ENCODE measurements around the gene SEC31B.
A peak's percentile ranks its signal among the peaks of the same experiment; 100 is the strongest.

The SEC31B gene

DNA sequence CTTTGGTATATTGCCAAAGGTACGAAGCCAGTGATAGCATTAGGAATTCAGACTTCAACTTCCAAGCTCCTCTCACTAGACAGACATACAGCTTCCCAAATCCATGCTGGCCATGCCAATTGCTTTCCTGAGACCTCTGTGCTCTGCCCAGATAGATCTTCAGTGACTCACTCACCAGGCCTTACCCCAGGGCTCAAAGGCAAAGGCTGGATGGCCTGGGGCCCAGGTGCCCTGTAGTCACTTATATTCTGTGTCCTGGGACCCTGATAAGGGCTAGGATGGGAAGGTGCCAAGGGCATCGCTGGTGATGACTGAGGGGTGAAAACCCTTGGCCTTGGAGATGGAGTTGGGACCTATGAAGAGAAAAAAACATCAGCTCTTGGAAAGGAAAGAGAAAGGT lies 29.1 kb downstream of the SEC31B start:
- DNase-seq = no peak

- no peak for DNase-seq
These were observed 30.3 kb downstream of the SEC31B start for GRCh38 chr10:100489396-100489795.

DNA sequence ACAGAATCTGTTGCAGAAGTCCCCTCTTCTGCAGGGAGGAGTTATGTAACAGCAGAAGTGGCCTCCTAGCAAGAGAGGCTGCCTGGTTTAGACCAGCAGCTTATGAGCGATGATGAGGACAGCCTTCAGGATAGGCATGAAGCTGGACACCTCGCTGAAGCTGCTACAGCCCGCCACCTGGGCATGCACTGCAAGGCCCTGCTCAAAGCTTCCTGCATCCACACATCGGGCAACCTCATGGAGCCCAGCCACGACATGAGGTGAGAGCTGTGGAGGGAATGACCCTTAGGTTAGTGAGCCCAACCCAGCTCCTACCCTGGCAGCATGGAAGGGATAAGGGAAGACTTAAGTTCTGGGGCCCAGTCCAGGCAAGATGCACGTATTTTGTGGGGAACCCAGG lies 32.1 kb downstream of the SEC31B start:
- DNase-seq = no peak

GRCh38 chr10:100485801-100486495 lies 33.7 kb downstream of the SEC31B start:
- no peak for DNase-seq

- DNase-seq = no peak
These were observed 34.3 kb downstream of the SEC31B start for GRCh38 chr10:100485366-100485765.

- no peak for DNase-seq
These were observed 35.6 kb downstream of the SEC31B start for GRCh38 chr10:100483876-100484666.

GRCh38 chr10:100482834-100483185 lies 36.9 kb downstream of the SEC31B start:
- no peak for DNase-seq

DNA sequence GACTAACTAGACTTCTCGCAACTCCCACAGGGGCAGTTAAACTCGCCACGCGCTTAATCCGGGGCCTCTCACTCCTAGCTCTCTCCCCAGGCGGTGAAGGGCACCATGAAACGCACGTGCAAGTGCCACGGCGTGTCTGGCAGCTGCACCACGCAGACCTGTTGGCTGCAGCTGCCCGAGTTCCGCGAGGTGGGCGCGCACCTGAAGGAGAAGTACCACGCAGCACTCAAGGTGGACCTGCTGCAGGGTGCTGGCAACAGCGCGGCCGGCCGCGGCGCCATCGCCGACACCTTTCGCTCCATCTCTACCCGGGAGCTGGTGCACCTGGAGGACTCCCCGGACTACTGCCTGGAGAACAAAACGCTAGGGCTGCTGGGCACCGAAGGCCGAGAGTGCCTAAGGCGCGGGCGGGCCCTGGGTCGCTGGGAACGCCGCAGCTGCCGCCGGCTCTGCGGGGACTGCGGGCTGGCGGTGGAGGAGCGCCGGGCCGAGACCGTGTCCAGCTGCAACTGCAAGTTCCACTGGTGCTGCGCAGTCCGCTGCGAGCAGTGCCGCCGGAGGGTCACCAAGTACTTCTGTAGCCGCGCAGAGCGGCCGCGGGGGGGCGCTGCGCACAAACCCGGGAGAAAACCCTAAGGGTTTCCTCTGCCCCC lies 37.4 kb downstream of the SEC31B start:
- DNase-seq = peak; percentile 91

GRCh38 chr10:100481462-100482081 lies 38.1 kb downstream of the SEC31B start:
- DNase-seq = peak; percentile 95

DNA sequence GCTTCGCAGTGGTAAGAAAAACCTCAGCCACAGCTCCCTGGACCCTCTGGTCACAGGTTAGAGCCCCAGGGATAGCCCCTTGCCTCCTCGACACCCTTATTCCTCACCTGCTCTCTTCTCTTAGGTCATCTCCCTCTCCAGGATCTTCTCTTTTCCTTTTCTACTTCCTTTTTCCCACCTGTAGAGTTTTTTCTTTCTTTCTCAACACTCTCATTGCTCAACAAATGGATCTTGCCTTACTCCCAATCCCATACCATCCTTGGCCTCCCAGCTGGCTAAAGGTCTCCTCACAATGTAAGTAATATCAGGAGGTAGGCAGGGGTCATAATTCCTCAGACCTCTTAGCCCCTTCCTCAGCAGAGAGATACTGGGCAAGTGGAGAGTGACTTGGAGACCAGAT lies 39.7 kb downstream of the SEC31B start:
- DNase-seq = no peak

GRCh38 chr10:100479037-100479436 lies 40.6 kb downstream of the SEC31B start:
- DNase-seq = no peak

GRCh38 chr10:100477970-100478369 lies 41.7 kb downstream of the SEC31B start:
- DNase-seq = no peak

DNA sequence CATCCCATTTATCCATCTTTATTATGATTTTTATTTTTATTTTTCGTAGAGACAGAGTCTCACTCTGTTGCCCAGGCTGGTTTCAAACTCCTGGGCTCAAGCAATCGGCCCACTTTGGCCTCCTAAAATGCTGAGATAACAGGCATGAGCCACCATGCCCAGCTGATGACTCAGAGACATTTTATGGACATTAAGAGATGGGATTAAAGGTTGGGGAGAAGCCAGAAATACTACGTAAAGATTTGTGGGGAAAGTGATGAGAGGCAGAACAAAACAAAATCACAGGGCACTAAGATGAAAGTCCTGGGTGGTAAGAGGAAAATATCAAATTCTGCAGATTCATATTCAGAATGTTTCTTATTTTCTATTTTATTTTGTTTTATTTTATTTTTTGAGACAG lies 49.3 kb downstream of the SEC31B start:
- no peak for DNase-seq

DNA sequence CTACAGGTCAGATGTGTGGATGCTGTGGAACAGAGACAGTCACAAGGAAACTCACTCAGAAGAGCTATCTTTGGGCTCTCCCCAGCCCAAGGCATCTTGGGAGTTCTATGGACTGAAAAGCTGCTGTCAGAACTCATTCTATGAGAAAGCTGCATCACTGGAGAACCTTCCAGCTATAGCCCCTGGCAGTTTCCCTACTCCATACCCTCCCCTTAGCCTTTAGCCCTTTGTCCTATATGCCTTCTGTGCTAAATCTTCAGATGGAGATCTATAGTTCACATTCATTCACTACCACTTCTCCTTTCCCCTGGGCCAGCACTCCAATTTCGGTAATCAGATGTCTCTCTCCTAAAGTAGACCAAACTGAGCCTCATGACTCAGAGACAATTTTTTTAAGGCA lies 49.9 kb downstream of the SEC31B start:
- DNase-seq = no peak

GRCh38 chr10:100468978-100469377 lies 50.7 kb downstream of the SEC31B start:
- DNase-seq = no peak

GRCh38 chr10:100468322-100468721 lies 51.3 kb downstream of the SEC31B start:
- no peak for DNase-seq

GRCh38 chr10:100462709-100463108 lies 57.0 kb downstream of the SEC31B start, which contains the start of gene WNT8B:
Gene WNT8B (plus strand): TSS chr10:100463009. CDS start chr10:100463169, 160 bp downstream.
- DNase-seq = no peak

DNA sequence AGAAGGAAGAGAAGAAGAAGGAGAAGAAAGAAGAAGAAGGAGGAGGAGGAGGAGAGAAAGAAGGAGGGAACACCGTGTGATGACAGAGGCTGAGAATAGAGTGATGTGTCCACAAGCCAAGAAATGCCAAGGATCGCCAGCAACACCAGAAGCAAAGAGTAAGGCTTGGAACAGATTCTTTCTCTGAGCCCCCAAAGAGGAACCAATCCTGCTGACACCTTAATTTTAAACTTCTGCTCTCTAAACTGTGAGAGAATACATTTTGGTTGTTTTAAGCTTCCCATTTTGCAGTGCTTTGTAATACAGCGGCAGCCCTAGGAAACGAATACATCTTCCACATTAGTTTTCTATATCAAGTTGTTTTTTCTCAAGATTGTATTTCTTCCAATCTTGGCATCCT lies 70.7 kb downstream of the SEC31B start:
- no peak for DNase-seq

GRCh38 chr10:100447663-100448062 lies 72.0 kb downstream of the SEC31B start:
- no peak for DNase-seq

GRCh38 chr10:100446130-100446761 lies 73.4 kb downstream of the SEC31B start:
- peak; percentile 33 for DNase-seq

DNA sequence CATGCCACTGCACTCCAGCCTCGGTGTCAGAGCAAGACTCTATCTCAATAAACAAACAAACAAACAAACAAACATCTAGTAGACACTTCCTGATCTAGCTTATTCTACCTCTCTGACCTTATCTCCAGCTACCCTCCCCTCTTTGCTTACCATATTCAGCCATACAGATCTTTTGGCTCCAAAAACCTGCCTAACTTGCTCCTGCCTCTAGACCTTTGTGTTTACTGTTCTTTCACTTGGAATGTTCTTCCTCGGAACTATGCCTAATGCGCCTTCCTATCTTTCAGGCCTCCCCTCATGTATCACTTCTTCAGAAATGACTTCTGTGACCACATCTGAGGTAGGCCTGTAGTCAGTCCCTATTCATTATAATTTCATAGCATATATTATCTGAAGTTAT lies 77.1 kb downstream of the SEC31B start:
- DNase-seq = no peak

DNA sequence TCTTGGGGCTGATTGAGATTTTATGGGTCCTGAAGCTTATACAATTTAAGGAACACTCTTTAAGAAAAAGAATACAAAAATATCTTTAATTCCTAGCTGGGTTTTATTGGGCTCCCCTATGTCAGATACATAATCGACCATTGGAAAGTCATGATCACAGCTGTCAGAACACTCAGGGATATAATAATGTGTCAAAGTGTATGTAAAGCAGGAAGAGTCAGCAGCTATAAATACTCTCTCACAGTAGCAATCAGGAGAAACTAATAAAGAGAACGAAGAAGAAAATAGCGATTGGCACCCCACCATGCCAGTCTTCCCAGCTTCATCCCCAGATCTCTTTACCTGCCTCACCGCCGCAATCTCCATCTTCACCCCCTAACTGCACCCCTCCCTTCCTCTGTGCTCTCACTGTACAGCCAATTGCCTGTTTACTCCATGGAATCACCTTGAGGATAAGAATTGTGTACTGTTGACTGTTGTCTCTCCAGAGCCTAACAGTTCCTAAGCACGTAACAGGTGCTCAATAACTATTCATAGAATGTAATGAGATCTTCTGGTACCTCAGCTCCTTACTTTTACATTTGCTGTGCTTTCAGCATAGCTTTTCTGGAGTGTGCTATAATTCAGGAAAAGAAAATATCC lies 80.9 kb downstream of the SEC31B start:
- no peak for DNase-seq
